HepG2 (cell line): ENCODE data around the gene ZCCHC9. TPM values are rescaled to one million over a fixed set of nuclear protein-coding genes. Genes with fewer than 3 reads are reported as not detected.

Experiments used
- EHMT2 ChIP-seq: fragments of 200-600 bp; sonication (generic); IDR thresholded peaks from 2 replicates; pipeline ENCODE4 v1.7.0; 2017; ENCODE audit warnings: antibody characterized with exemption, low read depth, low read length, borderline replicate concordance
- GTF2F1 ChIP-seq: fragments of 150-350 bp; IDR thresholded peaks from 2 replicates; pipeline ENCODE4 v1.6.1; 2014; ENCODE audit warnings: low read length
- HNF1B ChIP-seq: sonication (generic); formaldehyde crosslinking; IDR thresholded peaks from 2 replicates; pipeline ENCODE4 v1.5.1; 2020; ENCODE audit warnings: mild to moderate bottlenecking, moderate library complexity, missing genetic modification reagents
- IKZF4 ChIP-seq: sonication (generic); formaldehyde crosslinking; IDR thresholded peaks from 2 replicates; pipeline ENCODE4 v1.5.1; 2020; ENCODE audit warnings: borderline replicate concordance, mild to moderate bottlenecking, low read depth, missing genetic modification reagents; ENCODE audit errors: not compliant biosample characterization
- MXD1 ChIP-seq: sonication (generic); formaldehyde crosslinking; IDR thresholded peaks from 2 replicates; pipeline ENCODE4 v1.4.0; 2020; ENCODE audit warnings: mild to moderate bottlenecking, missing genetic modification reagents
- NR2C2 ChIP-seq: sonication (generic); formaldehyde crosslinking; IDR thresholded peaks from 2 replicates; pipeline ENCODE4 v1.4.0; 2020; ENCODE audit warnings: missing genetic modification reagents, mild to moderate bottlenecking, moderate library complexity, borderline replicate concordance
- RAD51 ChIP-seq: fragments of 450-650 bp; IDR thresholded peaks from 2 replicates; pipeline ENCODE4 v1.6.1; 2016; ENCODE audit warnings: borderline replicate concordance
- REST ChIP-seq, 2 experiments: IDR thresholded peaks; 2 replicates each; pipeline ENCODE4 v1.6.1; 2011 to 2012; ENCODE audit warnings: low read length in 2 of 2, borderline replicate concordance in 1 of 2, low read depth in 1 of 2, mild to moderate bottlenecking in 1 of 2, moderate library complexity in 1 of 2
- SKIL ChIP-seq: sonication (generic); formaldehyde crosslinking; IDR thresholded peaks from 2 replicates; pipeline ENCODE4 v1.8.0; 2022; ENCODE audit warnings: missing genetic modification reagents, mild to moderate bottlenecking, moderate library complexity, borderline replicate concordance
- TCF12 ChIP-seq, 2 experiments: fragments of 450-650 bp in 1 of 2; sonication (generic) in 1 of 2; formaldehyde crosslinking in 1 of 2; IDR thresholded peaks; 2 replicates each; pipeline versions ENCODE4 v1.6.1 to v1.8.0; 2017 to 2022; ENCODE audit warnings: antibody characterized with exemption in 1 of 2, mild to moderate bottlenecking in 1 of 2, missing genetic modification reagents in 1 of 2, moderate library complexity in 1 of 2
- ZNF18 ChIP-seq: sonication (generic); formaldehyde crosslinking; IDR thresholded peaks from 2 replicates; pipeline ENCODE4 v1.8.0; 2022; ENCODE audit warnings: mild to moderate bottlenecking, missing genetic modification reagents; ENCODE audit not compliant: insufficient replicate concordance
- ZNF326 ChIP-seq: sonication (generic); formaldehyde crosslinking; IDR thresholded peaks from 2 replicates; pipeline ENCODE4 v1.4.0; 2020; ENCODE audit warnings: missing genetic modification reagents, borderline replicate concordance
- ZNF44 ChIP-seq: sonication (generic); formaldehyde crosslinking; IDR thresholded peaks from 2 replicates; pipeline ENCODE4 v1.5.1; 2020; ENCODE audit warnings: mild to moderate bottlenecking, missing genetic modification reagents
- ZNF770 ChIP-seq: sonication (generic); formaldehyde crosslinking; IDR thresholded peaks from 2 replicates; pipeline ENCODE4 v1.5.0; 2020; ENCODE audit warnings: mild to moderate bottlenecking, missing genetic modification reagents
- polyA plus RNA-seq, 8 experiments: library from polyadenylated mRNA; depleted of rRNA in 3 of 8; stranded (reverse) in 7 of 8; unstranded in 1 of 8; fragments of >200 nt; fragmentation: Illumina TruSeq in 4 of 8; extraction: Trizol in 4 of 8; gene quantifications; 2 replicates each; pipeline versions ENCODE4 v1.2.1 to v1.2.3, GENCODE V29; 2011 to 2016; ENCODE audit warnings: low read depth in 4 of 8, missing spikeins in 1 of 8, mixed read lengths in 1 of 8; ENCODE audit not compliant: insufficient read depth in 1 of 8
- total RNA-seq, 5 experiments: library from RNA; depleted of rRNA; stranded (reverse); fragments of >200 nt; fragmentation: Illumina TruSeq; extraction: Trizol; gene quantifications; 2 replicates each; pipeline ENCODE4 v1.2.3, GENCODE V29; 2016; ENCODE audit warnings: low read depth in 1 of 5

The ZCCHC9 gene
- total and polyA plus RNA-seq, 2 of the 13 experiments (the other 11 are each of a cell fraction or from before 2014, with no cell fraction given) = 28.7 to 52.5 TPM

GRCh38 chr5:81301271-81302015, at the start of gene ZCCHC9 (continued):
- TF ChIP-seq ZNF770 (CRISPR knock-in tag) (peak; percentile 63; the same call in 1 of the 2 replicates), IKZF4 (peak; percentile 66), ZNF44 (CRISPR knock-in tag) (peak; percentile 58; the same call in 1 of the 2 replicates), EHMT2 (no peak), SKIL (CRISPR knock-in tag) (no peak), ZNF18 (CRISPR knock-in tag) (no peak), GTF2F1 (no peak), TCF12 (IDR thresholded peaks at IDR 0.05) (no peak), TCF12 (CRISPR knock-in tag; IDR thresholded peaks at IDR 0.05) (no peak; the same call in 1 of the 2 replicates), REST (IDR thresholded peaks at IDR 0.05; ENCODE audit: borderline replicate concordance in 1 of 2, low read depth in 1 of 2, low read length in 2 of 2) (0 out of 4 replicates have a peak, but pooled peaks of 1 of the 2 experiments have one; percentile 27), RAD51 (no peak), NR2C2 (CRISPR knock-in tag) (peak; percentile 97), MXD1 (CRISPR knock-in tag) (peak; percentile 43; the same call in 1 of the 2 replicates), ZNF326 (CRISPR knock-in tag) (no peak), HNF1B (CRISPR knock-in tag) (peak; percentile 89)
